Prostate gland (tissue), 2 donors: ENCODE measurements around the gene GRIK5. TPM values are rescaled to one million over a fixed set of nuclear protein-coding genes. Genes with fewer than 3 reads are reported as not detected.
A peak's percentile ranks its signal among the peaks of the same experiment; 100 is the strongest.
"Not testable (repeated sequence)": the region's sequence is repeated elsewhere in the genome, so short reads cannot be mapped to it uniquely, and the experiment has no call there.

Source experiments
- DNase-seq: peaks from one replicate; pipeline ENCODE4 v3.0.0-alpha.2; 2019; ENCODE audit warnings: low spot score
- H3K27ac ChIP-seq, 2 donors: fragments of 200-600 bp; sonication (generic); 2 replicates each; pipeline ENCODE4 v1.5.1; 2017 to 2019
- H3K27me3 ChIP-seq: fragments of 200-600 bp; sonication (generic); replicated peaks from 2 replicates; pipeline ENCODE4 v1.5.1; 2019; ENCODE audit not compliant: insufficient read depth
- H3K36me3 ChIP-seq, 2 donors: fragments of 200-600 bp; sonication (generic); 1 replicate in 1 of 2; 2 replicates in 1 of 2; pipeline versions ENCODE4 v1.5.1 to v1.8.1; 2017 to 2019
- H3K4me1 ChIP-seq: fragments of 200-600 bp; sonication (generic); replicated peaks from 2 replicates; pipeline ENCODE4 v1.5.1; 2019
- H3K4me3 ChIP-seq, 2 donors: fragments of 200-600 bp; sonication (generic); 2 replicates each; pipeline ENCODE4 v1.5.1; 2017 to 2019
- H3K9me3 ChIP-seq: fragments of 200-600 bp; sonication (generic); 2 replicates; pipeline ENCODE4 v1.5.1; 2017
- CTCF ChIP-seq, 4 experiments: fragments of 200-600 bp in 2 of 4; fragments of 450-650 bp in 2 of 4; sonication (generic) in 2 of 4; IDR thresholded peaks; 1 replicate in 3 of 4; 2 replicates in 1 of 4; pipeline ENCODE4 v1.5.1; 2016 to 2019; ENCODE audit warnings: antibody characterized with exemption in 4 of 4, mild to moderate bottlenecking in 2 of 4, moderate library complexity in 2 of 4
- POLR2A ChIP-seq: fragments of 450-650 bp; IDR thresholded peaks from one replicate; pipeline ENCODE4 v1.6.1; 2016; ENCODE audit warnings: antibody characterized with exemption, mild to moderate bottlenecking
- POLR2AphosphoS5 ChIP-seq: sonication (generic); formaldehyde crosslinking; IDR thresholded peaks from one replicate; pipeline ENCODE4 v1.6.1; 2017; ENCODE audit warnings: antibody characterized with exemption
- whole genome bisulfite sequencing: methylation state at CpG from one replicate; pipeline ENCODE4 v1.1.5; 2018; 5-methylcytosine and 5-hydroxymethylcytosine counted together
- intact Hi-C: fragments of 100-400 bp; cut with DNase I; formaldehyde crosslinking; loops from one replicate; pipeline ENCODE4 v1.14.2; 2022
- total RNA-seq, 2 donors: library from RNA; depleted of rRNA; stranded (reverse); fragments of >200 nt; gene quantifications; one replicate each; pipeline ENCODE4 v1.1.0, GENCODE V29; 2016

GRIK5 gene
- total RNA-seq, 2 donors from 2014 or later = 1.3 to 25.2 TPM

- no peak for TF ChIP-seq POLR2AphosphoS5
- TF ChIP-seq POLR2A = no peak
- no peak for TF ChIP-seq CTCF (IDR thresholded peaks at IDR 0.05)
- Histone ChIP-seq H3K4me1 (no peaks in the 10 kb centered on the region), H3K36me3 (no peaks in the 10 kb centered on the region), H3K9me3 (no peaks in the 10 kb centered on the region), H3K27me3 (peaks cover 22% of the 10 kb centered on the region), H3K27ac (no peak within 1 kb of the TSS), H3K4me3 (peak within 1 kb of the TSS; percentile 22 to 30)
- peak; percentile 21 for DNase-seq
- intact Hi-C loops = no loop called here
- WGBS = under 1% methylated on average over 55 of the region's 84 CpGs
Observed at GRCh38 chr19:41993612-41994483, 76.2 kb downstream of the GRIK5 start, which contains the start of gene ATP1A3. Gene ATP1A3 (minus strand): TSS chr19:41994230. CDS start chr19:41994076, 154 bp downstream.

- H3K4me3 ChIP-seq = not testable (repeated sequence)
Observed at GRCh38 chr19:41991925-41992569, 78.0 kb downstream of the GRIK5 start.

GRCh38 chr19:41991025-41991424, 79.0 kb downstream of the GRIK5 start:
- no peaks in the 10 kb centered on the region for H3K4me1 ChIP-seq
- H3K9me3 ChIP-seq = no peaks in the 10 kb centered on the region
- 30% methylated on average over 15 of the region's 15 CpGs for WGBS
- H3K4me3 ChIP-seq = no peak overlapping the region
- no peak overlapping the region for H3K27ac ChIP-seq
- no peaks in the 10 kb centered on the region for H3K36me3 ChIP-seq
- TF ChIP-seq CTCF (IDR thresholded peaks at IDR 0.05) (no peak), POLR2AphosphoS5 (no peak), POLR2A (no peak)
- no peak for DNase-seq
- peaks cover 13% of the 10 kb centered on the region for H3K27me3 ChIP-seq
- intact Hi-C loops = no loop called here

More at GRCh38 chr19:41991925-41992569, 78.0 kb downstream of the GRIK5 start:
- WGBS = 70% methylated on average over 11 of the region's 11 CpGs
- H3K27ac ChIP-seq, H3K36me3 ChIP-seq, DNase-seq, H3K9me3 ChIP-seq, H3K4me1 ChIP-seq, intact Hi-C loops: not testable (repeated sequence)
- H3K27me3 ChIP-seq = peaks cover 17% of the 10 kb centered on the region

GRCh38 chr19:41990615-41991014, 79.4 kb downstream of the GRIK5 start:
- 78% methylated on average over 2 of the region's 2 CpGs for WGBS
- TF ChIP-seq POLR2A = no peak
- no peak for TF ChIP-seq CTCF (IDR thresholded peaks at IDR 0.05)
- TF ChIP-seq POLR2AphosphoS5 = no peak
- Histone ChIP-seq H3K9me3 (no peaks in the 10 kb centered on the region), H3K27me3 (peaks cover 13% of the 10 kb centered on the region), H3K27ac (no peak overlapping the region), H3K36me3 (no peaks in the 10 kb centered on the region), H3K4me3 (no peak overlapping the region), H3K4me1 (no peaks in the 10 kb centered on the region)
- no peak for DNase-seq
- intact Hi-C loops = no loop called here

- no peaks in the 10 kb centered on the region for H3K9me3 ChIP-seq
- 88% methylated on average over 4 of the region's 4 CpGs for WGBS
- no peaks in the 10 kb centered on the region for H3K36me3 ChIP-seq
- H3K4me3 ChIP-seq = no peak overlapping the region
- H3K27ac ChIP-seq = no peak overlapping the region
- no peak for DNase-seq
- H3K27me3 ChIP-seq = peaks cover 13% of the 10 kb centered on the region
- TF ChIP-seq CTCF (IDR thresholded peaks at IDR 0.05) (no peak), POLR2A (no peak), POLR2AphosphoS5 (no peak)
- H3K4me1 ChIP-seq = no peaks in the 10 kb centered on the region
- intact Hi-C loops = no loop called here
Observed at GRCh38 chr19:41990028-41990427, 80.0 kb downstream of the GRIK5 start.
